H1 (cell line): ENCODE data around the gene ZNF442. TPM values are rescaled to one million over a fixed set of nuclear protein-coding genes. Genes with fewer than 3 reads are reported as not detected.

Experiments
- ATF3 ChIP-seq: IDR thresholded peaks from 2 replicates; pipeline ENCODE4 v1.6.1; 2011; ENCODE audit warnings: low read depth, mild to moderate bottlenecking, low read length; ENCODE audit not compliant: insufficient read depth
- BRCA1 ChIP-seq: IDR thresholded peaks from 2 replicates; pipeline ENCODE4 v1.6.1; 2012; ENCODE audit warnings: low read depth, low read length, improper control_type of control experiment
- MAFK ChIP-seq: IDR thresholded peaks from 2 replicates; pipeline ENCODE4 v1.6.1; 2012; ENCODE audit warnings: low read depth, mild to moderate bottlenecking, improper control_type of control experiment, low read length
- RXRA ChIP-seq: IDR thresholded peaks from 2 replicates; pipeline ENCODE4 v1.6.1; 2011; ENCODE audit warnings: low read depth, mild to moderate bottlenecking, low read length, moderate library complexity; ENCODE audit not compliant: insufficient read depth
- SP2 ChIP-seq: IDR thresholded peaks from 2 replicates; pipeline ENCODE4 v1.6.1; 2012; ENCODE audit warnings: mild to moderate bottlenecking, low read length, inconsistent platforms
- TAF1 ChIP-seq: IDR thresholded peaks from 2 replicates; pipeline ENCODE4 v1.6.1; 2011; ENCODE audit warnings: mild to moderate bottlenecking, low read depth, low read length
- TAF7 ChIP-seq: optimal IDR thresholded peaks from 2 replicates; pipeline ENCODE3; 2011; ENCODE audit warnings: low read depth, mild to moderate bottlenecking, inconsistent platforms, low read length, moderate library complexity, borderline replicate concordance
- polyA plus RNA-seq, 7 experiments: library from polyadenylated mRNA; depleted of rRNA in 3 of 7; stranded (reverse) in 5 of 7; unstranded in 2 of 7; fragments of >200 nt in 5 of 7; fragments of 200-250 nt in 2 of 7; gene quantifications; 1 replicate in 5 of 7; 2 replicates in 1 of 7; 4 replicates in 1 of 7; pipeline versions ENCODE4 v1.2.1 to v1.2.3, GENCODE V29; 2011 to 2013; ENCODE audit warnings: missing spikeins in 2 of 7, mixed read lengths in 2 of 7
- total RNA-seq: library from RNA; stranded (reverse); fragmentation: NEBNext Ultra II Directional; extraction: Animal tissue kit (Norgen Biotek cat#: 25700); gene quantifications from 2 replicates; pipeline ENCODE4 v1.2.1, GENCODE V29; 2021

Gene ZNF442
- total and polyA plus RNA-seq, 2 of the 8 experiments (the other 6 are each of a cell fraction or from before 2014, with no cell fraction given) = 0.60 to 2.4 TPM

DNA sequence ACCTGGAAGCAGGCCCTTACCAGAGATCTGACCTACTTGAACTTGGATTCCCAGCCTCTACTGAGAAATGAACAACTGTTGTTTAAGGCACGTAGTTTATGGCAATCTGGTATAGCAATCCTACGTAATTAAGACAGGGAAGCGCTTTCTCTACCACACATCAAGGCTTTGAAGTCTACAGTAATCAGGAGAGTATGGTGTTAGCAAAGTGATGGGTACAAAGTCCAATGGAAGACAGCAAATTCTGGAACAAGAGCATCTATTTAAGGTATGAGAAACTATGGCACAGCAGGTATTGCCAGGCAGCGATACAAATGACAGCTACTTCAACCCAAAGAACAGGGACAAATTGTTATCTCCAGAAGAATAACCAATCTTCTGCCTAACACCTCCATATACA is 35.1 kb downstream of the ZNF442 start (continued):
- TF ChIP-seq ATF3 (no peak), TAF1 (no peak), BRCA1 (no peak), SP2 (no peak), RXRA (no peak), MAFK (no peak), TAF7 (no peak)
